Hematopoietic multipotent progenitor cell treated with erythropoietin and hydrocortisone succinate and interleukin-3 and kit ligand, for 8 days (in vitro differentiated cells): ENCODE results near the gene CACHD1.

Experiments
- DNase-seq: peaks from one replicate; pipeline ENCODE4 v3.0.0-alpha.2; 2015

Gene CACHD1

DNA sequence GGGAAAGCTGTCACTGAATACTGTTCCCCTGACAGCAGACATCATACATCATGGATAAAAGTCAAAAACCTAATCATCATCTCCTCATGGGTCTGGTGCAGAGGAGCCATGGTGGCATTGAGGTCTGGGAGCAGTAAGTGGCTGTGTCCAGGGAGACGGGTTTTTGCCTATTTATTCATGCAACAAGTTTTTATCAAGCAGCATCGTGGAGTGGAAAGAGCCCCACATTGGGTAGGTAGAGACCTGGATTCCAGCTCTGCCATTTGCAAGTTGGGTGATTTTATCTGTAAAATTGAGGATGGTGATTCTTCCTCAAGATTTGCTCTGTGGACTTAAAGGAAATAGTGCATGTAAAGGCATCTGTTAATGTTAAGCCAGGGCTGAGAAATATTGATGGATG lies 4.2 kb downstream of the CACHD1 start:
- DNase-seq: no peak

DNA sequence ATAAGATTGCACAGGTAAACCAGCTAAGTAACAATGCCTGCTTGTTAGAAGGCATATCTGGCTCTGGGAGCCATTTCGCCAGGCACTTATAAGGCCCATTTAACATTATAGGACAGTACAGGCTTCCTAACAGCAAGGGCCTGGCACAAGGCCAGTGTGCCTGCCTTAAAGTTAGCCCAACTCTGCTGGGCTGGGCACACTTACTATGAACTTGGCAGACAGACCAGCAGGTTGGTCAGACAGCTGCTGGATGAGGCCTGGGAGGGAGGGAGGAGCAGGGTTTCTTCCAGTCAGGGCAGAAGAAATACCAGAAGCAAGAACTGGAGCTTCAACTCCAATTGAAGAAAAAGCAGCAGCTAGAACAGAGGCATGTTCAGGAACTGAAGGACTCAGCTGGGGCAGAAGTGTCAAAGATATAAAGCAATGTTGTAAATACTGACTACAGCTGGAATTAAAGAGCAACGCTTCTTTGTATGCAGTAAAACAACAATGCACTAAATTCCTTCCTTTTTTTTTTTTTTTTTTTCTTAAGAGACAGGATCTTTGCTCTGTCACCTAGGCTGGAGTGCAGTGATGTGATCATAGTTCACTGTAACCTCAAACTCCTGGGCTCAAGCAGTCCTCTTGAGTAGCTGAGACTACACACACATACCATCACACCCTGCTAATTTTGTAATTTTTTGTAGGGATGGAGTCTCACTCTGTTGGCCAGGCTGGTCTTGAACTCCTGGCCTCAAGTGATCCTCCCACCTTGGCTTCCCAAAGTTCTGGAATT lies 4.9 kb downstream of the CACHD1 start:
- DNase-seq: peak; percentile 50

DNA sequence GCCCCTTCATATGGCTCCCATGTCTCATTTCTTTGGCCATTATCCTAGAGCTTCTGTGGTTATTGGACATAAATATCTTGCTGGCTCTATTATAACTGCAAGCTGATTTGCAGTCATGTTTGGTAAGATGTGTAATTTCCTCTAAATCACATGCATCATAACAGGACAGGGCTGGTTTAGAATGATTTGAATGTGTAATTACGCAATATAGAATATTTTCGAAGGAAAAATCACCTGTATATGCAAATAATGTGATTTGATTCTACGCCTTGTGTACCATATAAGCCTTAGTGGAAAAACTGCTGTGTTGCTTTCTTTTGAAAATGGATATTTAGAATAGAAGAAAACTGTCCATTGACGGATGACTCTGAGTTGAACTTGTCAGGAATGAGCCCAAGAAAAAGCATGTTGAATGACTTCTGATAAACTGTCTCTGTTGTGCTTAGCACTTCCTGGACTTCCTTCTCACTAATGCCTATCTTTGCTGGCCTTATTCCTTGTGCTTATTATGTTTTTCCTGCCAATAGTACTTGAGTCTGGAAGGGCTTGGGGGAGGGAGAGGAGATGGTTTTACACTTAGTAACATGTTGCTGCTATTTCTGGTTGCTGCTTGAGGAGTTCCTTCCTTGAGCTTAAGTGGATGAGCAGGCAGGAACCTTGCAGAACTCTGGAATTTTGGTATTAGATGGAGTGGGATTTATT lies 6.5 kb downstream of the CACHD1 start:
- no peak for DNase-seq

- no peak for DNase-seq
Observed at GRCh38 chr1:64478594-64479470, 8.9 kb downstream of the CACHD1 start.

- DNase-seq: no peak
Observed at GRCh38 chr1:64479874-64480273, 9.9 kb downstream of the CACHD1 start.

GRCh38 chr1:64480999-64481772 lies 11.3 kb downstream of the CACHD1 start:
- DNase-seq: peak; percentile 42

DNA sequence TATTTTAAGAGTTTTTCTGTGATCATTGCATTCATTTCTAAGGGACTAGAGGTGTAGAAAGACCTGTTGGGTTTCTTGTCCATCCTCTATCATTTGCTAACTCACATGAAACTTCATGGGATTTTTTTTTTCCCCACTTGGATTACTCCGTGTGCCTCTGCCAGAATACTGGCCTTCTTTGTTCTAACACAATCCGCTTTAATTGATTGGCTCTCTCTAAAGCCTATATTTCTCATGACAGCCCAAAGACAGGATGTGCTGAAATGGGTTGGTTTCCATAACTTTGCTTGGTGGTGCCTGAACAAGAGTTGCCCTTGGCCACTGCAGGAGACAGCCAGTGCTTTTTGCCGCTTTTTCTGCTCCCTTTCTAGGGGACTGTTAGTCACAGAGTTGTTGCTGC lies 12.2 kb downstream of the CACHD1 start:
- DNase-seq: no peak

- DNase-seq: no peak
Observed at GRCh38 chr1:64482720-64483119, 12.8 kb downstream of the CACHD1 start.

DNA sequence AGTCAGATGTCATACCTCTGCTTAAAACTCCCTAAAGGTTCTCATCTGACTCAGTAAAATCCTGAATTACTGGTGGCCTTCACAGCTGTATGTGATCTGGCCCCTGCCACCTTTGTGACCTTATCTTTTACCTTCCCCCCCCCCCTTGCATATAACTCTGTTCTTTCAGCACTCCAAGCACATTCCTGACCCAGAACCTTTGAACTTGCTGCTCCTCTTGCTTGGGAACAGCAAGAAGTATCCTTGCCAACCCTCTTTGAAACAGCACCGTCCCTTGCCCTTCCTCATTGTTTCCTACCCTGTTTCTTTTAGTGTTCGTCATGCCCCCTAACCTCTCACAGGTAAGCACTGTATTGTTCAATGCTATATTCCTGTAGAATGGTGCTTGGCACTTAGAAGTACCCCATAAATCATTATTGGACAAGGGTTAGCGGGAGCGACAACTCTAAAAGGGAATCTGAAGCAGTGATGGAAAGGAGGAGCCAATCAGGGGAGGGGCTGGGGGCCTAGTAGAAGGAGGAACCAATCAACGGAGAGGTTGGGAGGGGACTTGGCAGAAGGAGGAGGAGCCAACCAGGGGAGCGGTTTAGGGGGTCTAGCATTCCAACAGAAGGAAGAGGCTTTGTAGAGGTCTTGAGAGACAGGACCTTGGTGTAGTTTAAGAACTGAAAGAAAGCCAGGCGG lies 13.9 kb downstream of the CACHD1 start:
- no peak for DNase-seq

- no peak for DNase-seq
Observed at GRCh38 chr1:64484651-64485050, 14.7 kb downstream of the CACHD1 start.

- DNase-seq: no peak
Observed at GRCh38 chr1:64486193-64486592, 16.3 kb downstream of the CACHD1 start.

DNA sequence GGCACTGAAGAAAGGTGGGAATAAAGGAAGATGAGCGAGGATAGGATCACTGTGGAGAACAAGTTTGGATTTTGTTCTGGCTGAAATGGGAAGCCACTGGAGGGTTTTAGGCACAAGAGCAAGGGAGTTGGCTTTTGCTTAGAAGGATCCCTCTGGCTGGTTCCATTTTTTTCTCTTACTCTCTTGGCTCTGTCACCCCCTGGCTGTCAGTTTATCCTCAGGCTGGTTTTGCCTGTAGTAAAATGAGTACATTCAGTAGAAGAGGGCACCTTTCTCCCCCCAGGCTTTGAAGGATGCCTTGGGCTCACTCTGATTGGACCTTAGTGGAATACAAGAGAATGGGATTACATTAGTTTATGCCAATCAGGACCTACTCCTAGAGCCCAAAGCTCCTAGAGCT lies 17.1 kb downstream of the CACHD1 start:
- DNase-seq: peak; percentile 22

DNA sequence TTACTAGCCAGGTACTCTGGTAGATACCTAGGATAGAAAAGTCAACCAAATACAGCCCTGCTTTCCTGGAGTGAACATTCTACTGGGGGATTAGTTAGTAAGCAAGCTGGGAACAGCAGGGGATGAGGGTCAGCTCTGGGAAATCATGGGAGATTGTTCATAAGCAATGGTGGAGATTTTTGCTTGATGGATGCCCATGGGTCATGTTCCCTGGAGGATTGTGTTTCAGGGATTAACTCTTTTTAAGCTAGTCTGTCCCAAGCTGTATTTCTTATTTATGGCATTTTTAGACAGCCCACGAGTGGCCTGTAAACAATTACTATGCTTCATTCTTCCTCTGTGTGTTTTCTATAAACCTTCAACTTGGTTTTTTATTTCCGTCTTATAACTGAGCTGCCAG lies 18.9 kb downstream of the CACHD1 start:
- no peak for DNase-seq

GRCh38 chr1:64489707-64490106 lies 19.8 kb downstream of the CACHD1 start:
- DNase-seq: no peak

GRCh38 chr1:64490213-64490818 lies 20.4 kb downstream of the CACHD1 start:
- DNase-seq: no peak

DNA sequence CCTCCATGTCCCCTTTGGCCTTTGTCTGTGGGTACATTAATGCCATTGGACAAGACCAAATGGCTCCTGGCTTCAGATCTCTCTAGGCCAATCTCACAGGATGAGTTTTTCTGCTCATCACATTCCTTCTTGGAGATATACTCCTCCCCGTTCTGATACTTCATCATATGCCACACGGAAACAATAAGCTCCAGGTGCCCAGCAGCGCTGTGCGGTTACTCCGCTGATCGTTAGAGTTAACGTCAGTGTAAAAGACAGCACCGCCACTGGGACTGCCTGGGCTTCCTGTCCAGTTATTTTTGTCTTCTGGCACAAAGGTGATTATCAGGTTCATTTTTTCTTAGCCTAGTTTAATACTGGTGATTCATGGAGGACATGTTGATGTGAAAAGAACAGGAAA lies 22.5 kb downstream of the CACHD1 start:
- no peak for DNase-seq

GRCh38 chr1:64493831-64494230 lies 23.9 kb downstream of the CACHD1 start:
- DNase-seq: no peak

DNA sequence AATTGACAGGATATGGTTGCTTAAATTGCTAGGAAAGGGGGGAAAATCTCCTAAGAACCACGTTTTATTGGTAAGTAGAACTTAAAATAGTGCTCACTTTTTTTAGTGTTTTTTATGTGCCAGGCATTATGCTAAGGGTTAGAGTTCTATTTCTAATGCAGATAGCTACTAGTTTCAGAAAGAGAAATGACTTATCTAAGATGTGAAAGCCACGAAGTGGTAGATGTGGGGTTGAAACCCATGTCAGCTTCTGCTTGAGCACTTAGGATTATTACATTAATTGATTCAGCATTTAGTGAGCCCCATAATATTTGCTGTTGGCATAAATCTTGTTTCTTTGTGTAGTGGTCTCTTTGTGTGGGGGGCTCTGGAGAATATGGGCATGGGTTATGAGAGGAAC lies 24.7 kb downstream of the CACHD1 start:
- DNase-seq: no peak

DNA sequence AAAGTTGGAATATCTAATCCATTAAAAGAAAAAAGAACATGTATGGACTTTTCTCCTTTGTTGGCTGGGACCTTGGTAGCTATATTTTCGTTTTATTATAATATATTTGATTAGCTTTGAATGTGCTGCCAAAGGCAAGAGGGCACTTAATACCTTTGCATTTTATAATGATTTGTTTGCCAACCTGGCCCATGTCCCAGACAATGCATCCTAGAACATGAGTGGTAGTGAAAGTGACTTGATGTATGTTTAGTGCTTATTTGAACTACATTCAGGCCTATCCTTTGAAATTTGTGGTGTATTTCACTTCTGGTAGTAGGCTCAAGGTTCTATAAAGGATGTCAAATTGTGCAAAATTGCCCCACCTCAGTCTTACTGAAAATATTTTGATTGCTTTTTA lies 25.9 kb downstream of the CACHD1 start:
- no peak for DNase-seq

- DNase-seq: no peak
Observed at GRCh38 chr1:64496606-64497005, 26.7 kb downstream of the CACHD1 start.

GRCh38 chr1:64497088-64497883 lies 27.4 kb downstream of the CACHD1 start:
- no peak for DNase-seq
